ENCODE results near the gene BARHL2.

The BARHL2 gene

DNA sequence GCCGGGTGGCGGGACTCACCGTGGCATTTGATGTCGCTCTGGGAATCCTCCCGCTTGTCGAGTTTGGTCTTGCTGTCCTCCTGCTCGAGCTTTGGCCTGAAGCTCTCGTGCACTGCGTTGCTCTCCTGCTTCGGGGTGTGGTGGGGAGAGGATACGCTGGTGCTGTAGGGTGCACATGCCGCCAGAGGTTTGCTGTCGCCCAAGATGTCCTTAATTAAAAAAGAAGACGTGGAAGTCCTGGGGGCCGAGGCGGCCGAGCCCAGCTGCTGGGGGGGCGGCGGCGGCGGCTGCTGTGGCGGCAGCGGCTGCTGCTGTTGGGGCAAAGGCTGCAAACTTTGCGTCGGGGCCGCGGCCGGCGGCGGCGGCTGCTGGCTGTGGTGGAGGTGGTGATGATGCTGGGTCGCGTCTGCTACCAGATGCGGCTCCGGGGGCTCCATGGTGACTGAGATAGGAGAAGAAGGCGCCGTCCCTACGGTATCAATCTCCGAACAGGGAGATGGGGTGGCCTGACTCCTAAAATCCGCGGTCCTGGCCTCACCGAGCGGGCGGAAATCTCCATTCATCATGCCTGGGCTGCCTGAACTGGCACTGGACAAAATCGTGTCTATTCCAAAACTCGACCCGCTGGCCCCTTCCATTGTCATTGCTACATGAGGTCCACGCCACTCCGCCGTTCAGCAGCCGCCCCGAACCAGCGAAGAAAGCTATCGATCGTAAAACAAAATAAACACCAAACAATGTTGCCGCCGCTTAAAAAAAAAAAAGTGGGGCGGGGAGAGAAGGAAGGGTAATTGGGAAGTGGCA, at the start of gene BARHL2:
Gene BARHL2 (minus strand): TSS at position 751 of the 804 bp plus-strand sequence. CDS start 107 bp downstream, at position 644.
- no peak for DNase-seq

DNA sequence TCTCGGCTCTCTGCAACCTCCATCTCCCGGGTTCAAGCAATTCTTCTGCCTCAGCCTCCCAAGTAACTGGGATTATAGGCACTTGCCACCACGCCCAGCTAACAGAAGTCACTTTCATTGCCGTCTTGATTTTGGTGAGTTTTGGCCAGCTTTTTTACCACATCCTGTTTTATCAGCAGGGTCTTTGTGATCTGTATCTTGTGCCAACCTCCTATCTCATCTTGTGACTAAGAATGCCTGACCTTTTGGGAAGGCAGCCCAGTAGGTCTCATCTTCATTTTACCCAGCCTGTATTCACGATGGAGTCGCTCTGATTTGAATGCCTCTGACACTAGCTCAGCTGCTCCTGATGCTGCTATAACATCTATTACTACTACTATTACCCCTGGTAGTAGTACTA, 46.8 kb upstream of the BARHL2 start:
- DNase-seq = no peak

DNA sequence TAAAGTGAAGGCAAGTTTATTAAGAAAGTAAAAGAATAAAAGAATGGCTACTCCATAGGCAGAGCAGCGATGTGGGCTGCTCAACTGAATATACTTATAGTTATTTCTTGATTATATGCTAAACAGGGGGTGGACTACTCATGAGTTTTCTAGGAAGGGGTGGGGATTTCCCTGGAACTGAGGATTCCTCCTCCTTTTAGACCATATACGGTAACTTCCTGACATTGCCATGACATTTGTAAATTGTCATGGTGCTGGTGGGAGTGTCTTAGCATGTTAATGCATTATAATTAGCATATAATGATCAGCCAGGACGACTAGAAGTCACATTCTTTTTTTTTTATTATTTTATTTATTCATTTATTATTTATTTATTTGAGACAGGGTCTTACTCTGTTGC, 46.4 kb upstream of the BARHL2 start:
- no peak for DNase-seq

DNA sequence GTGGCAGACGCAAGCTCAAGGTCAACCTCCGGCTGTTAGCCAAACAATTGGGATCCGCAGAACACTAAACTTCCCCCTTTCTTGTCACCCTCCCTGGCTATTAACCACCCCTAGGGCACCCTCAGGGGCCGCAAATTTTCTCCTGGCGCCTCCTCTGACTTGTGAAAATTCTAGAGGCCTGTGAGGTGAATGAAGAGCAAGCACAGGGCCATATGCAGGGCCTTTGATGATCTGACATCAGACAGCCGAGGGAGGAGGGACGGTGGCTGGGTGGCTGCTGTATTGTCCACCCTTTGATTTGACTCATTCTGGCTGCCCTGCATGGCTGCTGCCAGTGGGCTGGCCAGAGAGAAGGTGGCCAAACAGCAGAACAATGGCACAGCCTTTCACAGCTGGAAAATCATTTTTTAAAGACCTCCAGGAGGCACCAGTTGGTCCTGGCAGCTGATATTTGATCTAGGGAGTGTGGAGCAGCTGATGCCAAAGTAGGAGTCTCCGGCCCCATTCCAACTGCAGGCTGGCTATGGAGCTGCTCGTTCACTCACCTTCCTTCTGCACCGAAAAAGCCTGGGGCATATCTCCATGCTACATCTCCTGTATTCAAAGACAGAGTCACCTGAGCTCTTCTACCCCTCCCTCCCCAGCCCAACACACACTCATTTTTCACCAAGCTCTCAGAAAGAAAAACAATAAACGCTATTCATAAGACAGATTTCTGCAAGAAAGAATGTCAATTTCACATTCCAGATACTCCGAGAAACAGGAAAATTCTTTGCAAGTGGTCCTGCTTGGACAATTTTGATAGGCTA, 44.9 kb upstream of the BARHL2 start:
- DNase-seq = no peak

DNA sequence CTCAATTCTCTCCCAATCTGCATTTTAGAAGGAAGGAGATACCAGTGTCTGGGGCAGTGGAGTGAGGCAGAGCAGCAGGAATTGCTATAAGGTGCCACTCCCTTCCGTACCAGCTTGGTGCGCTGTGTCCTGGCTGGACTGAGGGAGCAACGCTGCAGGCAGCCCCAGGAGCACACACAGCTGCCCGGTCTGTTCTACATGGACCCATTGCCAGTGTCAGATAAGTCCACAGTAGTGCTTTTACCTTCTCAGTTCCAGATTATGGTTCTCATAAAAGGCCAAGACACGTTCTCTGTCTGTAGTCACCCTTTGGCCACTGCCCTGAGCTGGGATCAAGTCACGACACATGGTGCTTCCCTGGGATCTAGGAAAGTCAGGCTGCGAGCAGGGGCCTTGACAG, 44.1 kb upstream of the BARHL2 start:
- DNase-seq = no peak

DNA sequence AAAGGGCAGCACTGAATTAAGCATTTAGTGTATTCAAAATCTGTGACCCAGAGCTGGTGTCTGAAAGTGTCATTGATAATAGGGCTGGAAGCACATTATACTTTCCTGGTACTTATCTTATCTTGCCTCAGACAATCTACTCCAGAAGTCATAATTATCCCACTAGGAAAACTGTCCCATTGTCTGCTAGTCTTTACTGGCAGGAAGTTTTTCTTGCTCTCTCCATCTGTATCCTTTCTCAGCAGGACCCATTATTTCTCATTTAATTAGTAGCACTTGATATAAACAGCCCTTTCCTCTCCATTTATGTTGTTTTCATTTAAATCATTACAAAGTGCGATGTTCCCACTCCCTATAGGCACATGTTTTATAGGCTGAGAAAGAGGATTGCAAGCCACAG, 36.5 kb upstream of the BARHL2 start:
- DNase-seq = no peak

DNA sequence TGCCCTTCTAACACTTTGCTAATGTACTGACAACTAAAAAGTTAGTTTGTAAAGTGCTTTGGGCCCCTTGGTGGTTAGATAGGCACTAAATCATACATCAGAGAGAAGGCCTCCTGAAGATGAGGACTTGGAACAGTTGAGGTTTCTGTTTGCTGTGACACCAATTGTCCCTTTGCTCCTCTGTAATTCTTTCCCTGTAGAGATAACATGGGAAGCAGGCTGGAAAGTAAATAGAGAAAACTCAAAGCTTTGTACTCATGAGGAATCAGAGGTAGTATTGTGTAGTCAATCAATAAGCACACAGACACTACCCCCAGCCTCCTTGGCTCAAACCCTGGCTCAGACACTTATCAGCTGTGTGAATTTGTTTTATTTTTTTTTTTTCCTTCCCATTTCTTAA, 31.6 kb upstream of the BARHL2 start:
- no peak for DNase-seq

DNA sequence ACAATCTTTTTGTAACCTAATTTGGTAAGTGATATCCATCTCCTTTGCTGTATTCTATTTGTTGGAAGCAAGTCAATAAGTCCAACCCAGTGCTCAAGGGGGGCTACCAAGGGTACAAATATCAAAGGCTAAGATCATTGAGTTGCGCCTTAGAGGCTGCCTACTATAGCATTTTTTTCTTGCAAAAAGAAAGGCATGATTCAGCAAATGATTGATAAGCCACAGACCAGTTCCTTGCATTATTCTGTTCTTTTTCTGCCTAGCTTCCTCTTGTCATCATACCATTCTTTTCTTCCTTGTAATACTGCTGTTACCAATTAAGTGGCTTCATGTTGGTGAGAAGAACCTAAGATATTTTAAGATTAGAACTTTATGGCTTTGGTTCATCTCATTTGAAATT, 29.8 kb upstream of the BARHL2 start:
- DNase-seq = no peak

DNA sequence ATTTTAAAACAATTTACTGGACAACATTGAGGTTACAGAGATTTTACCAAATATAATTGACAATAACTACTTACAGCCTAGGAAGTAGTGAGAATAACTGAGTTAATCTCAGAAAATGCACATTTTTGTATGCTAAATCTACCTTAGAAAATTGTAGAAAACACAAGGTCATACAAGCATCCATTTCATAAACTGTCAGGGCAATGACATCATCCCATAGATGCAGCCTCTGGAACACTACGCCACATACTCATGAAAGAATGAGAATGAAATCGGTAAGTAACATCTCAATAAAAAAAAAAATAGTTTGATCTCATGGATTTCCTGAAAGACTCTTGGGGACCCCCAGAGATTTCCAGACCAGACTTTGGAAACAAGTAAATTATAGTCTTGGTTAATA, 28.9 kb upstream of the BARHL2 start:
- DNase-seq = no peak

DNA sequence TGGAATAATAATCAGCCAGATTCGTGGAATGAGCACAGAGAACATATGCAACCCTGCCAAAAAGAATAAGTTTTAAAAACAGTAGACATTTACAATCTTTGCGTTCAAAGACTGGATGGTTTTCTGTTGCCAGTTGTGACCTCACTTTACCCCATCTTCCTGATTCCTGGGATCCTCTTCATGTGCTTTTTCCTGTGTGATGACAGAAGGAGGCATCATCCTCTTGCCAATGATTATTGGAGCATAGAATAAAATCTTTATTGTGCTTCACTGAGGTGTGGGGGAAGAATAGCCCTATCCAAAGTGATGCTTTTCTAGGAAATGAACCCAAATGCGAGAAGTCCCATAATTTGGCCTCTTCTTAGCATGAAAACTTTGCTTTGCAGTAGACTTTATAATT, 15.0 kb upstream of the BARHL2 start:
- DNase-seq = no peak

DNA sequence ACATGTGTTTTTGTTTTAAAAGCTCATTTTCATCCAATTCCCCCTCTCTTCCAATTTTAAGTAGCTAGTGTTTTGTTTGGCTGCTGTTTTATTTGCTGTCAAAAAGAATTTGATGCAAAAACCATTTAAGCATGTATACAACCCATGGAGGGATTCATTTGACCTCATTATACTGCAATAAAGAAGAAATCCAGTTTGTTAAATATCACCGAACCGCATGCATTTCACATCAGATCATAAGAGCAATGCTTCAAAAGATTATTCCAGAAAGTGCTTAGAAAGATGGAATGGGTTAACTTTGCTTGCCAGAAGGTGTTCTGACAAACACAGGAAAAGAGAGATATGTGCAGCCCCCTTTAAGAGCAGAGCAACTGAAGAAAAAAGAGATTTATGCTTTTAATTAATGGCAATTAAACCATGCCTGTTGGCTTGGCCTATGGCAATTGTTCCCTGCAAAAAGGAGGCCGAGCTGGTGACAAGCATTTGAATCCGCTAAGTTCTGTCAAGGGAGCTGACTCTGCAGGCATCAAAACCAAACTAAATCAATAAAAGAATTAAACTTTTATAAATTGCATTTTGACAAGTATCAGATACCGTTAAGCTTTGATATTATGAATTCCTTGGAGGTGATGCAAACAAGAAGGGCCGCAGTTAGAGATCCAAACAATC, 14.4 kb upstream of the BARHL2 start:
- DNase-seq = no peak

DNA sequence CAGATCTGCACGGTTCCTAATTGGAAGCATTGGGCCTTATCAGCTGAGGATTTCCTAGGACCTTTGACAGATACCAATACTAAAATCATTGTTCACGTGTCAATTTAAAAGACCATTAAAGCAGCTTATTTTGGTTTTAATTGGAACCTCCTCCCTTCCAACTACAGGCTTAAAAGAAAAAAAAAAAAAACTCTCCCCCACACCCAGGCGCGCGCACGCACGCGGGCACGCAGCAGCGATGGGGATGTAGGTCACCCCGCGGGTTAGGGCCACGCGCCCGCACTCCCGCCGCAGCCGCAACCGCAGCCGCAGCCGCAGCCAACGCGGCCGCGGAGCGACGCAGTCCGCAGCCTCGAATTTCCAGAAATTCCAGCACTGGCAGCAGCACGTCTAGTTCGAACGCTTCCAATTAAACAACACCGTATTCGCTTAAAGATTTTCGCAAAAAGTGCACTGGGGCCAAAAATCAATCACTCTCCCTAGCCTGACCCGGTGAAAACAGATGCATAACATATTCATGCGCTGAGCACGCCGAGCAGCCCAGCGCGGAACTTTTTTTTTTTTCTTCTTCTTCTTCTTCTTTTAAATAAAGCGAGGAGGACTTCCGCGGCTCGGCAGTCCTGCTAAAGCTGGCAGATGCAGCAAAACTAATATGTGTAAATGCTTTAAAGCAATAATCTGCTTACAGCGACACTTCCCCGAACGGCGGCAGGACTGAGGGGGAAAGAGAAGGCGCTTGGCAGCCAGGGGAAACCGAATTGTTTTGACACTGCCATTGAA, 13.3 kb upstream of the BARHL2 start:
- no peak for DNase-seq

DNA sequence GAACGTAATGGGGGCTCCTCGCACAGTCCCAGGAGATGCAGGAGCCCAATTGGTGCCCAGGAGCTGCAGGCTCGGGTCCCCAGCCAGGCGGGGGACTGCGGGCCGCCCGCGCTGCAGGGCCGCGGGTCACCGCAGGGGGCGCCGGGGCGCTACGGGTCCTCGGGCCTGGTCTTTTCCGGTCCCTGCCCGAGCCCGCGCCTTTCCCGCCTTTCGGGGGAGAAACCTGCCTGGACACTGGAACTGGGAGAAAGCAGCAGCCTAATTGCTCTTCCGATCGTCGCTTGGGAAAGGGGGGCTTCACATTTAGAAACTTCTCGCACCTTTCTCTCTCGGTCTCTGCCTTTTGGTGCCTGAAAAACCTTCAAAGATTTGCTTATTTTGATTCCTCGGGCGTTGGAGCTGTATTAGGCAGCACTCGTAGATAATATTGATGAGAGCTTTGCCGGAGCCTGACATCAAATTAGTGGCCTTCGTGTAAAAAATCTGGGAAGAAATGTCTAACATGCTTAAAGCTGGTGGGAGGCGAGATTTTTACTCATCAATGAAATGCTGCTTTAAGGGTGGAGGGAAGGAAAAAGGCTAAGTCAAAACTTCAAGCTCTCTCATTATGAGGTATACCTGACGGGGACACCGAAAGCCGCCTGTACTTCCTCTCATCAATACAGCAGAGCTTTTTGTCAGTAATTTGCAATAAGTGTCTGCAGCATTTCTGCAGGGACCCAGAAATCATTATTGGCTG, 12.6 kb upstream of the BARHL2 start:
- DNase-seq = no peak

DNA sequence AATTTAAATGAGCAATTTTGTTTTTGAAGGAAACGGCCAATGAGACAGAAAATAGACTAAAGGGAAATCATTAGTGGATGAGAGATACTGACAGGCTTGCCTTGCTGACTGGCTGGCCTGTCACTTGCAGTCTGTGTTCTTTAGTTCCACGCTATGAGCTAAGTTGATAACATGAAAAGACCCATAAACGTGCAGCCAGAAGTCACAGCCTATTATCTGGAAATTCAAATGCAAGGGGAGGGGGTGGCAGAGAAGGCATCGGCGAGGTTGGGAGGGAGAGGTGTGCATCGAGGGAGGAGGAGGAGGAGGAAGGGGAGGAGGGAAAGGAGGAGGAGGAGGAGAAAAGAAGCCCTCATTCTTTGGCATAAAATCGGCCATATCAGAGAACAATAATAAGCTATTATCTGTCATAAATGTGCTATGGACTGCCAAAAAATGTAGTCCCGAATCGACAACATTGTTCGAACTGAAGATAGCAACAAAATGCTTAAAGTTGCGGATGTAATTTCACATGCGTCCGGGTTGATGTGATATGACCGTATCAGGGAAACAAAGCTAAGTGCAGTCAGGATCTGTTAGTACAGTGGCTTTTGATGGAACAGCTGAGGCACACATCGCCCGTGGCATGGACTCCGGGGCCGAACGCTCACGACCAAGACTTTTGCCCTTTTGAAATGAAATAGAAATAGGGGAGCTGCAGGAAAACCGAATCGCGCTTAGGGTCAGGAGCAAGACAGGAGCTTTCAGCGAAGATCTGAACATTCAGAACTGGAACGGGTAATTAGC, 11.6 kb upstream of the BARHL2 start:
- no peak for DNase-seq

DNA sequence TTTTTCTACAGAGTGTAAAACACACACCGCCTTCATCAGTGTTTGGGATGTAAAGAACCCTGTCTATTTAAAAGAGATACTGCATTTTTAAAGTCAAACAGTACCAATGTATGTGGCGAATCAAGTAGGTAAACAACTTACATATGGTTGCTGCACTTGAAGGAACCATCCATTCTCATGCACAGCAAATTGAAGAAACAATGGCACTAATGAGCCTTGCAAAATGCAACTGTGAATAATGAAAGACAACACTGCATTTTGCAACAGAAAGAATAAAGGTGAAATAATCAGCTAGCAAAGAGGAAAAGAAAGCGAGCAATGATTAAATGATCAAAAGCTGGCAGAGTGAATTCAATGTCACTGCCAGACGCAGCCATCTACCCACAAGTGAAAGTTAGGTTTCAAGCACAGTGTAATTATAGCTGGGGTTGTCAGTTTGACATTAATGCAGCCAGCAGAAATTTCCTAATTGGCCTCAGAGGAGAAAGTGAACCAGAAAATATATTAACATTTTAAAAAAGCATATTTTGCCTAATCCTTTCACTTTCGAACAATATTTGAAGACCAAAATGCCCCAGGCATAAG, 10.9 kb upstream of the BARHL2 start:
- no peak for DNase-seq

DNA sequence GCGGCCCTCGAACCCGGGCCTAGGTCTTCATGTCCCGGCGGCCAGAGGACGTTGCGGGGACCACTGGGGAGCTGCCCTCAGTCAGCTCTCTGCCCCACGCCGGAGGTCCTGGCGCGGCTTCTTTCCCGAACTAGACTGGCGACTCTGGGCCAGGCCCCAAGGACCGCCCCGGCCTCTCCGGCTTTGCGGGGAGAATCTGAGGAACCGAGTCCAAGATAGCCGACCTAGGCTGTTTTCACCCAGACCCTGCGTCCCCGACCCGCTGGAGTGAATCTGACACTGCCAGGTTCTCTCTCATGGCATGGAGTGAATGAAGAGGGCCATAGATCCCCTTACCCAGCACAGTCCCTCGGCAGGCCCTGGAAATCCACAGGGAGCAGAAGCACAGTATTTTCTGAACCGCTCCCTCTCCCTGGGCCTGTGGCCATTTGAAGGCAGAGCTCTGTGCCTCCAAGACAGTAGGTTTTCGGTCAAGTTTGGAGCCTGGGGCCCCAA, 9.9 kb upstream of the BARHL2 start:
- DNase-seq = no peak

DNA sequence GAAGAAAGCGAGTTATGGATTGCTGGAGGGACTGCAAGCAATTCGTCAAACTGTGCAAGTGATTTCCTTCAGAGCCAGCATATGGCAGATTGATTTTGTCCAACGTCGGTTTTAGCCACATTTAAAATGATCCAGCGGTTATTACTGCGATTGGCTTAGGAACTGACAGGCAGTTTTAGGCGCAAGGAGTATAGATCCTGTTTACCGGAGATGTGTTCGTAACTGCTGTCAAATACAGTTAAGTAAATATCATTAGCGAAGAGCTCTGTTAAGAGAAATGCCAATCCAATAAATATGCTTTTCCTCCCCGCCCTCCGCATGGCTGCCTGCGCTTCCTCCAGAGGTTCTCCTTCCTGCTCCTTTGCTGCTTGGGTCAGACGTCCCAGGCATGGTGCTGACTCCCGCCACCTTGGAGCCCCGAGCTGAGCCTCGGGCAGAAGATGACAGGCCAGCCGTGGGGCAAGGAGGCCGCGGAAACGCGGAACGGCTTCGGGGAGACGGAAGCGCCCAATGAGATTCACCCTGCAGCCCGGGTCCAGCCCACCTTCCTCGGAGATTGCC, 9.4 kb upstream of the BARHL2 start:
- DNase-seq = no peak

DNA sequence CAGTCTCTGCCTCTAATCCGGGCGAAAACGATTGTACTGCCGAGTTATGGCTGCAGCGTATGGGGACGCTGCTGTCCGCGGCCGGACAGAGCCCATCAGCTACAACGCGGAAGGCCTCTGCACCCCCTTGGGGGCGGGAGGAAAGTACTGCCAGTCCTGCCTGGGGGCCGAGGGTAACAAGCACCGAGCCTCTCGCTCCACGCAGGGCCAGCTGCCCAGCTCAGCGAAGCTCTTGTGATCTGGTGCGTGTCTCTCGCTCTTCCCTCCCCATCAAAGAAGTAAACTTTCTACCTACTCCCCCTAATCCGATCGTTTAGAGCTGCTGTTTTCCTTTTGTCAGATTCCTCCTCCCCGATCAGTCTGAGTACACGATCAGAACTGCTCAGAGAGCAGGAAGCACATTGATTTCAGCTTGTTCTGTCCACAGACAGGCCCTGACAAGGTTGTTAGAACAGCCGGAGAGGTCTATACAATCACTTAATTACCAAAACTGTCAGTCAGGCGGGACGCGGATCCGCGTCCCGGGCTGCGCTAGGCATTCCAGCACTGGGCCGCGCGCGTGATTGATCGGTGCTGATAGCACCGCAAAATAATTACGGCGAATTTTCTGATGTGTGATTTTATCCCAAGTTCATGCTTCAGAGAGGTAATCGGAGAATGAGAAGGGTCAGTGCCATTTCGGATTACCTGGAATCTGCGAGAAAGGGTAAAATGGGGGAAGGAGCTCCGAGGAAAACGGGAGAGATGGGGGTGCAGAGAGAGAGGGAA, 8.7 kb upstream of the BARHL2 start:
- DNase-seq = no peak

DNA sequence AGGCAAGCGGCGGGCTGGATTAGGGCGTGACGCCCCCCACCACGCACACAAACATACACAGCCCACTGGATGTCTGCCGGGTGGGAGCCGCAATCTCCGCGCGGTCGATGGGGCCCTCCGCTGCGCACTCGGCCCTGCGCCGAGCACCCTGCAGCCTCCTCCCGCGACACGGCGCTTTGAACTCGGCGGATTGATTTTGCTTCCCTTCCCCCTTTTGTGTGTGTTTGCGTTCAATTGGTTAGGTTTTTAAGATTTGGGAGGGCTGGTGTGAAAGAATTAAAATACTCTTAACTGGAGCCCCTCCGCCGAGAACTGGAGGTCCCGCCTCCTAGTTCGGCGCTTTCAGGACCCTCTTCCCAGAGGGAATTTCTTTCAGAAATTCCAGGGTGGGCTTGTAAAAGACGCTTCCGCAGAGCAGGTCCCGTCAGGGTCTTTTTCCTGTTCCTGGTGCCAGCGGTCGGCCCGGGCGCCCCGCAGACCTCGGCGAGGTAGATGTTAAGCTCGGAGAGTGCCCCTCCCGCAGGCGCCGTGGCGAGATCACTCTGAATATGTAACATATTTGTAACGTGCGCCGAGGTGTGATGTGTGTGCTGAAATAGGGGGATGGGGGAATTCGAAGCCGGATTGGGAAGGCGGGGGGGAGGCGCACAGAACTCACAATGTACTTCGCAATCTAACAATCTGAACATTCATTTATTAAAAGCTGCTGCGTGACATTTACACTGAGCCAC, 8.0 kb upstream of the BARHL2 start:
- DNase-seq = no peak
